Activated T-cell treated with anti-CD3 and anti-CD28 coated beads, Interleukin-2, amount 50 U/mL, for 4 hours (primary cell): ENCODE results near the gene MMP8. TPM values are rescaled to one million over a fixed set of nuclear protein-coding genes. Genes with fewer than 3 reads are reported as not detected.

Source experiments
- ATAC-seq, 2 donors: fragments of 200-7000 bp; cut with Tn5 transposase; one replicate each; pipeline ENCODE4 v1.10.0; 2021
- DNase-seq: peaks from one replicate; pipeline ENCODE4 v3.0.0-alpha.2; 2020
- H3K27me3 Mint-ChIP-seq: one replicate; pipeline ENCODE4 v1.8.0; 2021; ENCODE audit warnings: low read depth, mixed read lengths
- H3K36me3 Mint-ChIP-seq: one replicate; pipeline ENCODE4 v1.8.0; 2022; ENCODE audit warnings: mixed read lengths; ENCODE audit not compliant: insufficient read depth
- H3K4me1 Mint-ChIP-seq: one replicate; pipeline ENCODE4 v1.8.0; 2021; ENCODE audit warnings: low read depth, mixed read lengths
- H3K4me3 Mint-ChIP-seq: one replicate; pipeline ENCODE4 v1.8.0; 2021; ENCODE audit warnings: mild to moderate bottlenecking, moderate library complexity, mixed read lengths
- H3K9me3 Mint-ChIP-seq: one replicate; pipeline ENCODE4 v1.8.0; 2021; ENCODE audit warnings: mixed read lengths
- total RNA-seq, 3 donors: library from RNA; stranded (reverse); gene quantifications; one replicate each; pipeline ENCODE4 v1.2.1, GENCODE V29; 2021

Gene MMP8
- total RNA-seq, 3 donors from 2014 or later = not detected

DNA sequence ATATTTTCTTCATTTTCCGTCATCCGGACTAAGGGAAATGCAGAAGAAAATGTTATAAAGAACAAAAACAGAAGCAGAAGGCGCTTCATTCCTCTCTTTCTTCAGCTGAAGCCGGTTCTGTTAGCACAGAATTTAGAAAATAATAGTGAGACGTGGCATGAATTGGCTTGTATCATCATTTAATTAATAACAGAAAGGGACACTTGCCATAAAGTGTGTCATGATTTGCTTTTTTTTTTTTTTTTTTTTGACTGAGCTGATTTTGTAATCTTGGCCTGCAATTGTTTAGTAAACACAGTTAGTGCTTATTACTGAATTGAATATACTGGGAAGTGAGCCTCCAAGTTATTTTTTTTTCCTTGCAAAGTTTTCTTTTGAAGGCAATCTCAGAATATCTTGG lies 19.1 kb downstream of the MMP8 start, which contains the start of gene MMP27:
TSS of gene MMP27 (minus strand) at position 144 of the 400 bp plus-strand sequence. CDS start at position 89, 55 bp downstream.
- Mint-ChIP-seq H3K4me3 (no peak within 1 kb of the TSS), H3K36me3 (no peaks in the 10 kb centered on the region), H3K27me3 (peaks cover 2% of the 10 kb centered on the region), H3K9me3 (no peaks in the 10 kb centered on the region), H3K4me1 (no peaks in the 10 kb centered on the region)
- no peak for DNase-seq
- no peak for ATAC-seq

DNA sequence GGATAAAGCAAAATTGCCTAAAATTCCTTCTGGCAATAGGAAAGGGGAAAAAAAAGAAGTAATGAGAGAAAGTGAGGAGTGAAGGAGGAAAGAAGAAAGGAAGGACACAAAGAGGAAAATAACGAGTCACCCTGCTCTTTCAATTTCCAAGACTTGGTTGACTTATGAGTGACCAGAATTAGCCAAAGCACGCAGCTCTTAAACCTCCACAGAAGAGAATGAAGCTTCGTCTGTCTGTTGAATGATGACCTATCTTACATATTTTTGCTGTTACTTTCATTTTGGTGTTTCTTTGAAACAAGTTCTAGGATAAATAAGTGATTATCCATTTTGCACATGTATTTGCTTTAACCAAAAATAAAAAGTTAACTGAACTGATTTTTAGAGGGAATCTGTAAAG lies 19.9 kb downstream of the MMP8 start:
- no peak for DNase-seq
- Mint-ChIP-seq H3K27me3 (peaks cover 2% of the 10 kb centered on the region), H3K4me3 (no peak overlapping the region), H3K4me1 (no peaks in the 10 kb centered on the region), H3K36me3 (no peaks in the 10 kb centered on the region), H3K9me3 (no peaks in the 10 kb centered on the region)
- no peak for ATAC-seq

DNA sequence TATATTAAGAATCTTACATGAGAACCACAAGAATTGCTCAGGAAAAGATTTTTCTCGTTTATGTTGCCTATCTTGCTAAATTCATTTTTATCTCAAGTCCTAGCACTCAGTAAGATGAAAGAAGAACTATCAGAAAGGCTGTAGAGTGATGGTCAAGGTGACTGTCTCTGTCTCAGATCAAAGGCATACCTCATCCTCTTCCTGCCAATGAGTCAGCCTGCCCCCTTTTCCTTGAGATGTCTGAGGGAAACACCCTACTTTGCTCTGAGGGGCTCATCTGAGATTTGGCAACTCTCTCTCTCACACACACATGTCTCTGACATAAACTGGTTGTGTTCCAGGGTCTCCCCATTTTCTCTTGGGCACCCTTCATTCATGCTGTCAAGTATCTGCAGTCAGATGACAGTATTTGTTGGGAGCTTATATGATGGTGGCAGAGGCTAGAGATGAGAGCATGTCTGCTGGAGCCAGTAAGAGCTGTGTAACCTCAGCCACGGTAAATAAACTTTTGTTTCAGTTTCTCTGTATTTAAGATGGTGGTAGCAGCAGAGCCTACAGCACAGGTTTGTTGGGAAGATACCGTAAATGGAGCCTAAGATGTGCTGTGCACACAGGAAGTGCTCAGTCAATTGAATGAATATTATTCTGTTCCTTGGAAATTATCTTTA lies 20.8 kb downstream of the MMP8 start:
- Mint-ChIP-seq H3K36me3 (no peaks in the 10 kb centered on the region), H3K27me3 (peaks cover 2% of the 10 kb centered on the region), H3K4me3 (no peak overlapping the region), H3K9me3 (no peaks in the 10 kb centered on the region), H3K4me1 (no peaks in the 10 kb centered on the region)
- DNase-seq (no peak), ATAC-seq (no peak)

DNA sequence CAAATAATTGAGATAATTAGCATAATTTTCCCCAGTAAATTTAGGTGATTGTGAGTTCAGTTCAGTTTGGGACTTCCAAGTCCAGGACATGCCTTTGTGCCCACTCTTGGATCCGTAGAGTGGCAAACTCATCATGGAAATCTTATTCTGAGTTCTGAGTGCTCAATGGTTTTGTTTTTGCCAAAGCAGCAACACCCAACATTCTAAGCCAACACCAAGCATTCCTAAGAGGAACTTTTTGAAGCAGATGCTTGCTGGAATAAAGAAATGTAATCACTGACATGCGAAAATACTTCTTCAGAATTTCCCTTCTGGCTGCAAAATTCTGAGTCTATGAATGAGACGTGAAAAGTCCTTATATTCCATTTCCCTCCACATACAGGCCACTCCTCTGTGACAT lies 29.6 kb downstream of the MMP8 start:
- Mint-ChIP-seq H3K4me3 (no peak overlapping the region), H3K27me3 (peaks cover 10% of the 10 kb centered on the region), H3K9me3 (no peaks in the 10 kb centered on the region), H3K36me3 (no peaks in the 10 kb centered on the region), H3K4me1 (no peaks in the 10 kb centered on the region)
- ATAC-seq = no peak
- DNase-seq = no peak

DNA sequence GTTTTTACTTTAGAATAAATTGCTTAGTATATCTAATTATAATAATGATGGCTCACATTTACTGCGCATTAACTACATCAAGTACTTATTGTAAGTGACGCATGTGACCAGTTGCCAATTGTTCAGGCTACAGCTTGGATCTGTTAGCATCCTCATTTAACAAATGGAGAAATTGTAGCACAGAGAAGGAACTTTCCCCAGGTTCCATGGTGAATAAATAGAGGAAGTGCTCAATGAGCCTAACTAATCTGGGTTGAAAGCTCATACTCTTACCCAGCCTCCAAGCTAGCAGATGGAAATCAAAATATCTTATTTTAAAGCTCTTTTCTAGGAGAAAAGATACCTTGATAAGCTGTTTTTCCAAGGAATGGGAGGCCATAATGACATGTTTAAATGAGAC lies 39.0 kb downstream of the MMP8 start:
- Mint-ChIP-seq H3K27me3 (peaks cover 14% of the 10 kb centered on the region), H3K4me3 (no peak overlapping the region), H3K36me3 (no peaks in the 10 kb centered on the region), H3K4me1 (no peaks in the 10 kb centered on the region), H3K9me3 (no peaks in the 10 kb centered on the region)
- ATAC-seq (no peak), DNase-seq (no peak)

DNA sequence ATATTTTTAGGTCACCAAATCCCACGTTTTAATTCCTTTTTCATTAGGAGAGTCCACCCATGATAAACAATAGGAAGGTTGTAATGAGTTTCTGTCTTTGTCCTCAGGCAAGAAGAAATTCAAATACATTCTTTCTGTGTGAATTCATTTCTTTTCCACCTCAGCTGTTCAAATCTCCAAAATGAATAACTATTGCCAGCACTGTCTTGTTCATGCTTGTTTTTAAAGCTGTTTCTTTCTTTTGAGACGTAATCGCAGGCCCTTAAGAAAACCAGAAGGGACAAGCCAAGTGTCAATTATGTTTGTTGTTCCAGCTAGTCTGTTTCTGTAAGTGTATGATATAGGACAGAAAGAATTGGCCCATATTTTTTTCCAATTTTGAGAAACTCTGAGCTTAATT lies 39.4 kb downstream of the MMP8 start:
- ATAC-seq = no peak
- H3K9me3 Mint-ChIP-seq = no peaks in the 10 kb centered on the region
- peaks cover 12% of the 10 kb centered on the region for H3K27me3 Mint-ChIP-seq
- H3K36me3 Mint-ChIP-seq = no peaks in the 10 kb centered on the region
- no peak overlapping the region for H3K4me3 Mint-ChIP-seq
- no peak for DNase-seq
- no peaks in the 10 kb centered on the region for H3K4me1 Mint-ChIP-seq

DNA sequence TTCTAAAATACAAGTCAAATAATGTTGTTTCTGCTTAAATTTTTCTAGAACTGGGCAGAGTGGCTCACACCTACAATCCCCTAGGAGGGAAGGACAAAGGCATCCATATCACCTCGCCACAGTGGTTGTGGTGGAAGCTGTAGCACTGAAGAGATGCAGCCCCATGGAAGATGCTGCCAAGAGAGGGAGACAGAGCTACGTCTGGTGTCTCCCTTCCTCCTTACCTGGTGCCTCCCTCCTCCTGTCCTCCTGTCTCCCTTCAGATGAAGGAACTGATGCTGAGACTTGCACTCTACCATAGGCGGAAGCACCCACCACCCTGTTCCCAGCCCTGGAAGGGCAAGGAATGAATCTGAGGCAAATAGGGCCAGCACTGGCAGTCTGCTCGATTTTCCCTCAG lies 41.5 kb downstream of the MMP8 start:
- H3K4me1 Mint-ChIP-seq = no peaks in the 10 kb centered on the region
- H3K36me3 Mint-ChIP-seq = no peaks in the 10 kb centered on the region
- ATAC-seq = no peak
- no peak overlapping the region for H3K4me3 Mint-ChIP-seq
- DNase-seq = no peak
- H3K27me3 Mint-ChIP-seq = peaks cover 17% of the 10 kb centered on the region
- no peaks in the 10 kb centered on the region for H3K9me3 Mint-ChIP-seq

DNA sequence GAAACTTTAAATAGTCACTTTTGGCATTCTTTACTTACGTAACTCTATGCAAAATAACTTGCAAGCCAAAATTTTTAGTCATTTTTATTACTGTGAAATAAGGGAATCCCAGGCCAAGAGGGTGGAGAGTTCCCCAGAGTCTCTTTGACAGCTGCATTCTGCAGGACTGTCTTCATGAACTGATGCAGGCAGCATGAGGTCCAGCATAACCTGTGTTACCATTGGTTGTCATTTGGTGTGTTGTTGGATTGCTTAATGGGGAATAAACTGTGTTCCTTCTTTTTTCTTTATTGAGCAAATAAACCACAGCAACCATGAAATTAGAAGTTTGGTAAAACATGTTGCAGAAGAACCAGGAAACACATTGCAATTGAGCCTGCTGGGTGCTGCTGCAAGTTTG lies 43.8 kb downstream of the MMP8 start:
- ATAC-seq (no peak), DNase-seq (no peak)
- Mint-ChIP-seq H3K4me1 (no peaks in the 10 kb centered on the region), H3K9me3 (no peaks in the 10 kb centered on the region), H3K27me3 (peaks cover 14% of the 10 kb centered on the region), H3K36me3 (no peaks in the 10 kb centered on the region), H3K4me3 (no peak overlapping the region)

DNA sequence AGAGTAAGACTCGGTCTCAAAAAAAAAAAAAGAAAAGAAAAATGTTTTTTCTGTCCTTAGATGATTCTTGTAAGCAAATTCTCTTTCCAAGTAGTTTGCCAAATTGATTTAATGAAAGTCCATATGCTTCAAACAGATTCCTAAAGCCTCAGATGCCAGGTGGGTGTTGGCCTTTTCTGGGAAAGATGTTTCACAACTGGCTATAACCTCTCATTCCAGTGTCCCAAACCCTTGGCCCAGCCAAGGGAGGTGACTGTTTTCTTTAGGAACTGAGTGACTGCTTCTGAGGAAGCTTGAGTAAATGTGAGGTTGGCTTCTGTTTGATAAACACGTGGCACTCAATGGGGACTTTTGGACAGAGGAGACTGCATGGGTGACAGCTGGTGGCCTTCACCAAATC lies 46.7 kb downstream of the MMP8 start:
- Mint-ChIP-seq H3K9me3 (no peaks in the 10 kb centered on the region), H3K4me3 (no peak overlapping the region), H3K4me1 (no peaks in the 10 kb centered on the region), H3K36me3 (no peaks in the 10 kb centered on the region), H3K27me3 (peaks cover 10% of the 10 kb centered on the region)
- ATAC-seq (no peak), DNase-seq (no peak)

DNA sequence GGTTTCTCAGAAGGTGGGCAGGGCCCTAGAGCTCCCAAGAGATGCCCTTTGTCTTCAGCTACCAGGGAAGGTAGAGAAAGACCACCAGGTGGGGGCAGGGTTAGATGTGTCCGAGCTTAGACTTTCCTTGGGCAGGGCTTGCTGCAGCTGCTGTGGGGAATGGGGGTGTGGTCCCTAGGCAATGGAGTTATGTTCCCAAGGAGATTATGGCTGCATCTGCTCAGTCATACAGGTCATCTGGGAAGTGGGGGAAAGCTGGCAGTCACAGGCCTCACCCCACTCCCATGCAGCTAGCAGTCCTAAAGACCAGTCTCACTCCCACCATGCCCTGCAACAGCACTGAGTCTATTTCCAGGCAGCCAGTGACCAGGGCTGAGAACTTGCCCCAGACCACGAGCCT lies 48.7 kb downstream of the MMP8 start:
- no peak for ATAC-seq
- H3K36me3 Mint-ChIP-seq = no peaks in the 10 kb centered on the region

DNA sequence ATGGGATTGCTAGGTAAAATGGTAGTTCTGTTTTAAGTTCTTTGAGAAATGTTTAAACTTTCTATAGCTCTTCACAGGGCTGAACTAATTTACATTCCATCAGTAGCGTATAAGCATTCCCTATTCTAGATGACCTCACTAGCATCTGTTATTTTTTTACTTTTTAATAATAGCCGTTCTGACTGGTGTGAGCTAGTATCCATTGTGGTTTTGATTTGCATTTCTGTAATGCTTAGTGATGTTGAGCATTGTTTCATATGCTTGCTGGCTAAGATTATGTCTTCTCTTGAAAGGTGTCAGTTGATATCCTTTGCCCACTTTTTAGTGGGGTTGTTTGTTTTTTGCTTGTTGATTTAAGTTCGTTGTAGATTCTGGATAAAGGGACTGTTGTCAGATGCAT lies 55.1 kb downstream of the MMP8 start:
- Mint-ChIP-seq H3K4me1 (no peaks in the 10 kb centered on the region), H3K9me3 (no peaks in the 10 kb centered on the region), H3K27me3 (peaks cover 3% of the 10 kb centered on the region), H3K4me3 (no peak overlapping the region), H3K36me3 (no peaks in the 10 kb centered on the region)
- DNase-seq = no peak
- ATAC-seq = no peak

More for the DNA sequence above, 48.7 kb downstream of the MMP8 start:
- H3K27me3 Mint-ChIP-seq = peaks cover 7% of the 10 kb centered on the region
- no peak for DNase-seq
- no peaks in the 10 kb centered on the region for H3K9me3 Mint-ChIP-seq
- no peaks in the 10 kb centered on the region for H3K4me1 Mint-ChIP-seq
- H3K4me3 Mint-ChIP-seq = no peak overlapping the region

DNA sequence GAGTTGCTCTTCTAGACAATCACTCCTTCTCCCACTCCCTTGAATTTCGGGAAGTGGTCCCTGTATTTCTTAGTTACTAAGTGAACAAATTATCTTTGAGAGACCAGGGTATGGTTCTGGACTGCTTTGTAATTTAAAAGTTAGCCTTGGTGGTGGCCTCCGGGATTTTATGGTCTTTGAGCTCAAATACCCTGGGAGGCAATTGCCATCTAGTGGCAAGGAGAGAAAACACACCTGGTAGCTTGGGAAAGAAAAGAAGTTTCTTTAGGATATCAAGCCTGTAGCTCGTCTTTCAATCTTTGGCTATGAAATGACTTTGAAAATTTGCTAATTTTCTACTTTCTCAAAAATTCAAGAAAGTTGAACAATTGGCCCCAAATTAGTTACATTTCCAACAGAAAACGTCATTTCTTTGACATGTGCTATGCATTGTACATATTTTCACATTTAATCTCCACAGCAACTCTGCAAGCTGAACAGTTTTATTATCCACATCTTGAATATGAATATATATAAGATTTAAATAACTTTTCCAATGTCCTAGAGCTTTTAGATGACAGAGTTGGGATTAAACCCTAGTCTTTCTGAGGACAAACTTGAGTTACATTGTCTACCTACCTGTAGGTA lies 58.3 kb downstream of the MMP8 start:
- Mint-ChIP-seq H3K36me3 (no peaks in the 10 kb centered on the region), H3K9me3 (no peaks in the 10 kb centered on the region), H3K4me1 (no peaks in the 10 kb centered on the region), H3K27me3 (peaks cover 3% of the 10 kb centered on the region), H3K4me3 (no peak overlapping the region)
- ATAC-seq (peak in 1 of 2 donors; percentile 34), DNase-seq (no peak)

DNA sequence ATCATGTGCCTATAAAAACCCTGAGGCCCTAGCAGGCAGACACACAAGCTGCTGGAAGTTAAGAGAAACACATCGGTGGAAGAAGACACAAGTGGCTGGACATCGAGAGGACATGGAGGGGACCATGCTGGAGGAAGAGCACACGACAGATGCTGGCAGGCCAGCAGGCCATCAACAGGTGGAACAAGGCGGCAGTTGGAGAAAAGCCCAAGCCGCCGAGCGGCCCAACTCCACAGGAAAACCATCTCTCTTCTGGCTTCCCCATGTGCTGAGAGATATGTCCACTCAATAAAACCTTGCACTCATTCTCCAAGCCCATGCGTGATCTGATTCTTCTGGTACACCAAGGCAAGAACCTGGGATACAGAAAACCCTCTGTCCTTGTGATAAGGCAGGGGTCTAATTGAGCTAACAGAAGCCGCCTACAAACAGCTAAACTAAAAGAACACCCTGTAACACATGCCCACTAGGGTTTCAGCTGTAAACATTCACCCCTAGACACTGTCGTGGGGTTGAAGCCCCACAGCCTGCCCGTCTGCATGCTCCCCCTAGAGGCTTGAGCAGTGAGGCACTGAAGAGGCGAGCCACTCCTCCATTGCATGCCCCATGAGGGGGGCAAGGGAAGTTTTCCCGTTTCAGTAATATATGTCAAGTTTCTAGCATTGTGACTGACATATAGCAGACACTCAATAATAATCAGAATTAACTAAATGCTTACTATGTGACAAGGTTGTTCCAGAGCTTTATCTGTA lies 60.6 kb downstream of the MMP8 start:
- Mint-ChIP-seq H3K4me3 (no peak overlapping the region), H3K9me3 (no peaks in the 10 kb centered on the region), H3K27me3 (peaks cover 6% of the 10 kb centered on the region), H3K36me3 (no peaks in the 10 kb centered on the region), H3K4me1 (no peaks in the 10 kb centered on the region)
- no peak for DNase-seq
- peak in 1 of 2 donors; percentile 71 for ATAC-seq

DNA sequence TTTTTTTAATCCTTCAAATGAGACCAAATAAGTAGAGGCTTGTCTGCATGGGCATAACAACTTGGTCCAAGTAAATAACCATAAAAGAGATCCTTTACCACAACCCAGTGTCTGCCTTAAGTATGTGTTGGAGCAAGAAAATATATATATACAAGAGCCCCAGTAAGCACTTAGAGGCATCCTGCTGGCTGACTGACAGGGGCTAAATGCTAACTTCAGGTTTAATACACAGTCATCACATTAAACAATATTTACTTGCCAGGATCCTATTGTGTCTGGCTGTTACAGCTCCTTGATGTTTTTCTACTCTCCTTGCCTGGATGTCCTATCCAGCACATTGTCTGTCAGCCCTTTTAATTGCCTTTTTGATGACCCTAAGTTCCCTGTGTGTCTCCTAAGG lies 62.1 kb downstream of the MMP8 start:
- no peaks in the 10 kb centered on the region for H3K9me3 Mint-ChIP-seq
- no peaks in the 10 kb centered on the region for H3K36me3 Mint-ChIP-seq
- H3K27me3 Mint-ChIP-seq = peaks cover 11% of the 10 kb centered on the region
- DNase-seq (no peak), ATAC-seq (no peak)
- H3K4me1 Mint-ChIP-seq = no peaks in the 10 kb centered on the region
- H3K4me3 Mint-ChIP-seq = no peak overlapping the region
